ENCODE data around the gene EMX2. TPM values are rescaled to one million over a fixed set of nuclear protein-coding genes. Genes with fewer than 3 reads are reported as not detected.

EMX2 gene
- total RNA-seq, 1 donor from 2014 or later, result 6.1 TPM

- H3K4me3 ChIP-seq (ENCODE audit: low read depth, low read length), result peak overlapping the region; percentile 86
- TF ChIP-seq CTCF (IDR thresholded peaks at IDR 0.05; ENCODE audit: insufficient read depth, low read length, poor library complexity, severe bottlenecking), result no peak
- H3K36me3 ChIP-seq (ENCODE audit: control insufficient read depth, insufficient read depth, low read length), result no peaks in the 10 kb centered on the region
- H3K27me3 ChIP-seq (ENCODE audit: control insufficient read depth, insufficient read depth, low read length), result peaks cover 7% of the 10 kb centered on the region
- DNase-seq (ENCODE audit: low read depth), result peak; percentile 45
These were observed 1.1 kb upstream of the EMX2 start for GRCh38 chr10:117541405-117541908.

- Histone ChIP-seq H3K27me3 (ENCODE audit: control insufficient read depth, insufficient read depth, low read length) (peaks cover 7% of the 10 kb centered on the region), H3K36me3 (ENCODE audit: control insufficient read depth, insufficient read depth, low read length) (no peaks in the 10 kb centered on the region), H3K4me3 (ENCODE audit: low read depth, low read length) (peak overlapping the region; percentile 86)
- DNase-seq (ENCODE audit: low read depth), result peak; percentile 92
- TF ChIP-seq CTCF (IDR thresholded peaks at IDR 0.05; ENCODE audit: insufficient read depth, low read length, poor library complexity, severe bottlenecking), result no peak
These were observed 439 bp upstream of the EMX2 start for GRCh38 chr10:117541909-117542705.

- no peak for DNase-seq (ENCODE audit: low read depth)
- Histone ChIP-seq H3K27me3 (ENCODE audit: control insufficient read depth, insufficient read depth, low read length) (peaks cover 7% of the 10 kb centered on the region), H3K36me3 (ENCODE audit: control insufficient read depth, insufficient read depth, low read length) (no peaks in the 10 kb centered on the region), H3K4me3 (ENCODE audit: low read depth, low read length) (peak overlapping the region; percentile 86)
- TF ChIP-seq CTCF (IDR thresholded peaks at IDR 0.05; ENCODE audit: insufficient read depth, low read length, poor library complexity, severe bottlenecking), result no peak
These were observed 868 bp downstream of the EMX2 start for GRCh38 chr10:117543225-117544003.

GRCh38 chr10:117544004-117544701 lies 1.6 kb downstream of the EMX2 start:
- no peak for DNase-seq (ENCODE audit: low read depth)
- Histone ChIP-seq H3K36me3 (ENCODE audit: control insufficient read depth, insufficient read depth, low read length) (no peaks in the 10 kb centered on the region), H3K4me3 (ENCODE audit: low read depth, low read length) (peak overlapping the region; percentile 86), H3K27me3 (ENCODE audit: control insufficient read depth, insufficient read depth, low read length) (peaks cover 7% of the 10 kb centered on the region)
- TF ChIP-seq CTCF (IDR thresholded peaks at IDR 0.05; ENCODE audit: insufficient read depth, low read length, poor library complexity, severe bottlenecking), result no peak

- no peak for DNase-seq (ENCODE audit: low read depth)
- TF ChIP-seq CTCF (IDR thresholded peaks at IDR 0.05; ENCODE audit: insufficient read depth, low read length, poor library complexity, severe bottlenecking), result no peak
- peaks cover 7% of the 10 kb centered on the region for H3K27me3 ChIP-seq (ENCODE audit: control insufficient read depth, insufficient read depth, low read length)
- H3K36me3 ChIP-seq (ENCODE audit: control insufficient read depth, insufficient read depth, low read length), result no peaks in the 10 kb centered on the region
- H3K4me3 ChIP-seq (ENCODE audit: low read depth, low read length), result peak overlapping the region; percentile 86
These were observed 2.2 kb downstream of the EMX2 start for GRCh38 chr10:117544711-117545140.
